ENCODE results near the gene PSME4. TPM values are rescaled to one million over a fixed set of nuclear protein-coding genes. Genes with fewer than 3 reads are reported as not detected.

PSME4 gene
- total RNA-seq, 1 experiment from 2014 or later: 87.4 TPM

- H3K27ac Mint-ChIP-seq: no peak overlapping the region
- no peaks in the 10 kb centered on the region for H3K79me1 ChIP-seq (ENCODE audit: insufficient read depth, low read depth, low read length, poor library complexity, severe bottlenecking)
- no peaks in the 10 kb centered on the region for H3K23me2 ChIP-seq (ENCODE audit: insufficient read length, low read depth, low read length, poor library complexity, severe bottlenecking)
- no peak overlapping the region for H2BK15ac ChIP-seq (ENCODE audit: low read depth, low read length)
- no peaks in the 10 kb centered on the region for H3K9me3 Mint-ChIP-seq
- no peak overlapping the region for H3T11ph ChIP-seq (ENCODE audit: low read length)
- no peak overlapping the region for H3K23ac ChIP-seq (ENCODE audit: insufficient read length, low read depth, low read length)
- H3K56ac ChIP-seq (ENCODE audit: insufficient read length, low read depth, low read length): no peak overlapping the region
- no peak overlapping the region for H2BK5ac ChIP-seq (ENCODE audit: insufficient read length, low read length)
- H4K8ac ChIP-seq (replicated peaks; ENCODE audit: insufficient read length, low read depth, low read length): no peak overlapping the region
- H2AK5ac ChIP-seq (ENCODE audit: insufficient read length, low read length): no peak overlapping the region
- no peaks in the 10 kb centered on the region for H4K20me1 ChIP-seq (ENCODE audit: control insufficient read depth, insufficient read depth, insufficient read length)
- H3K9ac ChIP-seq (ENCODE audit: extremely low read depth, insufficient read length, low read length): no peak overlapping the region
- H3K79me2 ChIP-seq (ENCODE audit: insufficient read depth, low read length): no peaks in the 10 kb centered on the region
- H3K4me1 Mint-ChIP-seq: no peaks in the 10 kb centered on the region
- H3K14ac ChIP-seq (ENCODE audit: insufficient read depth, low read length): no peak overlapping the region
- no peak overlapping the region for H2BK120ac ChIP-seq (ENCODE audit: low read depth, low read length, poor library complexity, severe bottlenecking)
- H3K27me3 ChIP-seq (ENCODE audit: insufficient read depth, low read length): no peaks in the 10 kb centered on the region
- peaks cover 1 to 41% (median 35%) of the 10 kb centered on the region in 3 experiments; a peak in 5 of 7 replicates for H3K36me3 Mint-ChIP-seq (ENCODE audit: insufficient read depth in 1 of 3, low read depth in 3 of 3)
- no peaks in the 10 kb centered on the region for H3K4me1 ChIP-seq (ENCODE audit: insufficient read depth, low read length)
- no peak overlapping the region for H2BK12ac ChIP-seq (ENCODE audit: insufficient read length, low read depth, low read length)
- H3K4me3 Mint-ChIP-seq: no peak overlapping the region
- DNase-seq: no peak
- no peaks in the 10 kb centered on the region for H3K9me3 ChIP-seq (ENCODE audit: control insufficient read depth, low read depth, low read length)
- no peaks in the 10 kb centered on the region for H3K27me3 Mint-ChIP-seq (ENCODE audit: low read depth)
- no peak overlapping the region for H2AFZ ChIP-seq (ENCODE audit: low read length)
- H3K4ac ChIP-seq (ENCODE audit: low read depth, low read length): no peak overlapping the region
- no peak for TF ChIP-seq CTCF (conservative IDR thresholded peaks at IDR 0.05)
- no peak overlapping the region for H4K5ac ChIP-seq (ENCODE audit: insufficient read length, low read depth, low read length)
- no CpG with 5 or more reads among the region's 5 CpGs for WGBS (ENCODE audit: extremely low coverage, insufficient read length, low lambda C conversion rate)
- no peak overlapping the region for H3K18ac ChIP-seq (ENCODE audit: insufficient read length, low read depth, low read length)
- H3K27ac ChIP-seq (ENCODE audit: insufficient read length, low read depth, low read length): no peak overlapping the region
- no peak overlapping the region for H3K4me2 ChIP-seq (ENCODE audit: insufficient read depth, insufficient read length, low read length)
- H2BK20ac ChIP-seq (ENCODE audit: low read depth, low read length, poor library complexity, severe bottlenecking): no peak overlapping the region
- H4K91ac ChIP-seq (ENCODE audit: insufficient read length, low read depth, low read length): no peak overlapping the region
Measured at GRCh38 chr2:53941749-53942148, 29.0 kb downstream of the PSME4 start.
